Activated CD8-positive, alpha-beta memory T cell treated with anti-CD3 and anti-CD28 coated beads for 1 hour (primary cell): Measurements from ENCODE around the gene MKRN2.

Experiments used
- DNase-seq, 2 donors: peaks; one replicate each; pipeline ENCODE4 v3.0.0-alpha.2; 2020; ENCODE audit warnings: low read depth in 1 of 2; ENCODE audit errors: extremely low read depth in 1 of 2

The MKRN2 gene

DNA sequence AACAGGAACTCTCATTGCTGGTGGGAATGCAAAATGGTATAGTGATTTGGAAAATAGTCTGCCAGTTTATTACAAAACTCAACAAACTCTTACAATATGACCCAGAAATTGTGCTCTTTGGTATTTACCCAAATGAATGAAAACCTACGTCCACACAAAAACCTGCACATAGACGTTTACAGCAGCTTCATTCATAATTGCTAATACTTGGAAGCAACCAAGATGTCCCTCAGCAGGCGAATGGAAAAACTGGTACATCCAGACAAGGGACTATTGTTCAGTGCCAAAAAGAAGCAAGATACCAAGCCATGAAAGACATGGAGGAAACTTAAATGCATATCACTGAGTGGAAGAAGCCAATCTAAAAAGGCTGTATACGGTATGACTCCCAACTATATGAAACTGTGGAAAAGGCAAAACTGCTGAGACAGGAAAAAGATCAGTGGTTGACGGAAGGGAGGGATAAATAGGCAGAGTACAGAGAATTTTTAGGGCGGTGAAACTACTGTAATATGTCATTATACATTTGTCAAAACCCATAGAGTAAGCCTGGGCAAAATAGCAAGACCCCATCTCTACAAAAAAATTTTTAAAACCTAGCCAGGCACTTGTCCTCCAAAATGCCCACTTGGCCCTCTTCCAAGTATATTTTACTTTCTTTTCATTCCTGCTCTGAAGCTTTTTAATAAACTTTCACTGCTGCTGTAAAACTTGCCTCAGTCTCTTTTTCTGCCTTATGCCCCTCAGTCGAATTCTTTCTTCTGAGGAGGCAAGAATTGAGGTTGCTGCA lies 6.7 kb upstream of the MKRN2 start:
- no peak for DNase-seq

DNA sequence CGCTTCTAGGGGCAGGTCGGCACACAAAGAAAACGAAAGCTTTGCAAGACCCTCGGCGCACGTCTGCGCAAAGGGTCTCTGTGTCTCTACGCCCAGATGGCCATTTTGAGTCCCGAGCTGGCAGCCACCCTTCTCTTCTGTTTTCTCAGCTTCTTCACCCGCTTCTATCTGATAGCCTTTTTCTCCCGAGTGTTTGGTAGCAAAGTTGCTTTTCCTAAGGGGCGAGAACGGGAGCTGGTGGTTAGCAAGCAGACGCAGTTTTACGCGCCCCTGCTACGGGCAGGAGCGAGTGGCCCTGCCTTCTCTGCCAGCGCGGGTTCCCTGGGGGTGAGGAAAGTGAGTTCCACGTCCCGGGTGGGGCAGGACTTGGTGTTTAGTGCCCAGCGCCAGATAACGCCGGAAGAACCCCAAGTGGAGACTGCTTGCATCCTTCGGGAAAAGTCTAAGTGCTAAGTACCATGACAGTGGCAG lies 2.9 kb upstream of the MKRN2 start:
- no peak for DNase-seq

DNA sequence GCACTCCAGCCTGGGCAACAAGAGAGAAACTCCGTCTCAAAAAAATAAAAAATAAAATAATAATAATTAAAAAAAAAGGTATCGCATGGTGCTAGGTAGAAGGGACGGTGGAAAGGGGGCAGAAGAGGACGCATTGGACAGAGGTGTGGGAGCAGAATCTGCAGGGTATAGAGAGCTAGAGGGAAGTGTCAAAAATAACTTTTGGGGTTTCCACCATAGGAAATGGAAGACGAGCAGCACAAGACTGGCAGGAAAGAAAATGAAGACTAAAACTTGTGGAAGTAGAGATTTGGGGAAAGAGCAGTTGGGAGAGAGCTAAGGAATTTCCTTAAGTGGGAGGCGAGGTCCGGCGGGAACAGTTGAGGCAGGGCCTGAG lies 585 bp upstream of the MKRN2 start:
- no peak for DNase-seq

DNA sequence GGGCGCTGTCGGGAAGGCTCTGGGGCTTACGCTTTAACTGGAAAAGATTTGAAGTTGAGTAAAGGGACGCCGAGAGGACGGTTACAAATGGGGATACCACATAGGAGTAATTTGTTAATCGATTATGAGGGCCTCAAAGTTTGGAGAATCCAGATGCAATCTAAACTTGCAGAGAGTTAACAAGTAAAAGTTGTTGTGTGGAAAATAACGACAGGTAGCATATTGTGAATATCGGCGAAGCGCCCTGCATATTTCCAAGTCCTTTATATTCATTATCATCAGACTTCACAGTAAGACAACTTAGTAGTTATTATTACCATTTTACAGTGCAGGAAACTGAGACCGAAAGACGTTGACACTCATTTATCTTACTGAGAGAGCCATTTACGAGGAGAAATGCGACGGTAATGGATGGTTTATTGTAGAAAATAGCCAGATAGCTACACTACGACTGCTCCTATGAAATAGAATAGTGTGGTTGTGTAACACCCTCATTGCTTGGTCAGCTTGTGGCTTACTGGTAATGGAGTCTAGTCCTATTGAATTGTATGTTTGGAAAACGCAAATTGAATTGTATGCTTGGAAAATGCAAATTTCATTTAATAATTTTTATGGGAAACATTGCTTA lies 700 bp downstream of the MKRN2 start:
- DNase-seq = no peak

DNA sequence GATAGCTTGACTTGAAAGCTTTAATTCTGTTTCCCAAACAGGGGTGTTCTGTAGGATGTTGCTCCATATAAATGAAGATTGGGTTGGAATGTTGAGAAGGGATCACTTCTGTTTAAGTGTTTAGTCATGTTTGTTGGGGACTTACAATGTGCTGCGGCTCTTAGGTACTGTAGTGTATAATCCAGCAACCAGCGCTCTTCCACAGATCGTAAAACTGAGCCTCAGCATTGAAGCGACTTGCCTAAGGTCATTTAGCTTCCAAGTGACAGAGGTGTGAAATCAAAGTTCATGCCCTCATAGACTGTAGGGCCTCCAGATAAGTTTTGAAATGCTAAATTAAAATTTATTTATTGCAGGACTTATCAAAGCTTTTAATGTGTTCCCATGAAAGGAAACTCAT lies 1.8 kb downstream of the MKRN2 start:
- no peak for DNase-seq

DNA sequence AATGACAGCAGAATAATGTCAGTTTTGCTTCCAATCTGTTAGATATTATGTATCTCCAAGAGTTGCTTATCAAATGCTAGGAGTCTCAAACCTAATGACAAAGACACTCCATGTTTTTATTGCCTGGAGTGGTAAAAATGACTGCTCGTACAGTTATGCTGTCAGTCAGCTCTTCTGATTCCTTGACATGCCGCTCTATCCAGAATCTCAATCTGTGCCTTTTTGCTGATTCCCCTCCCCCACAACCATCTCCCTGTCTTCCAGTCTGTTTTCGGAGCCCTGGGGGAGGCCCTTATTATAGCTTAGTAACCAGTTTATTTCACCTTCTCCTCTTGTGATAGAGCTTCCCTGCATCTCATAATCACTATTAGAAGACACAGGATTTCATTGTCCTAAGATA lies 2.6 kb downstream of the MKRN2 start:
- no peak for DNase-seq

DNA sequence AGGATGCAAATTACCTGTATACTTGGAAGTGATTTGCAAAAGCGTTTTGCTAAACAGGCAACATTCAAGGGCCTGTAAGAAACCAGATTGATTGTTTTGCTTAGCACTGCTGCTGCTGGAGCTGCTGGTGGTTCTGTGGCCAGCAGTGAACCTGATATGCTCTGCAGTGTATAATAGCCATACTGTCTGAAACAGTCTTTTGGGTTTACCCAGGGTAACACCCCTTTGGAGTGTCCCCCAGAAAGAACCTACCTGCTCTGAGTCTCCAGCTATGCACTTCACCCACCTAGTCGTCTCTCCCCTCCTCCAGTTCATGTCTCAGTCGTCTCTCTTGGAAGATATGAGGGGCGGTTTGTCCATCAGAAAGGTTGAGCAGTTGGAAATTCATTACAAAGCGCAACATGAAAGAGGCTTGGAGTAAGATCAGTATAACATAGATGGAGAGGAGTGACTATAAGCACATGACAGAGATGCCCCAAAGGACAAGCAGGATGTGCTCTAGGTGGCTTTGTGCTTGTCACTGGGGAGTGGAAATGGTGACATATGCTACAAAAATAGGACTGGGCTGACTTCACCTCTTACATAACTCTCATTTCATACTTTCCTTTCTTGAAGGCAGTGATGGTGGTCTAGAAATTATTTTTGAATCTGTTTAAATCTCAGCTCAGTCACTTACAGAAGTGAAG lies 3.8 kb downstream of the MKRN2 start:
- DNase-seq = no peak

DNA sequence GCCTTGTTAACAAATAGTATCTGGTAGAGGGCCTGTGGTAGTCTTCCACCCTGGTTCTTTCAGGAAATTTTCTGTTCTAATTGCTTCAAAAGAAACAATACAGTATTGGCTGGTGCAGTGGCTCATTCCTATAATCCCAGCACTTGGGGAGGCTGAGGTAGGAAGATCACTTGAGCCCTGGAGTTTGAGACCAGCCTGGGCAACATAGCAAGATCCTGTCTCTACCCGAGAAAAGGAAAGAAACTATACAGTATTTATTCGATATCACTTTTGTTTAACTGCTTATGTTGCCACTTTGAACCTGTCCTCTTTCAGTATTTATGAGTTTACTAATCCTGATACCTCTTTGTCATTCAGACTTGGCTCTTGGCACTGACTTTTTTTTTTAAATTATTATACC lies 4.5 kb downstream of the MKRN2 start:
- no peak for DNase-seq

DNA sequence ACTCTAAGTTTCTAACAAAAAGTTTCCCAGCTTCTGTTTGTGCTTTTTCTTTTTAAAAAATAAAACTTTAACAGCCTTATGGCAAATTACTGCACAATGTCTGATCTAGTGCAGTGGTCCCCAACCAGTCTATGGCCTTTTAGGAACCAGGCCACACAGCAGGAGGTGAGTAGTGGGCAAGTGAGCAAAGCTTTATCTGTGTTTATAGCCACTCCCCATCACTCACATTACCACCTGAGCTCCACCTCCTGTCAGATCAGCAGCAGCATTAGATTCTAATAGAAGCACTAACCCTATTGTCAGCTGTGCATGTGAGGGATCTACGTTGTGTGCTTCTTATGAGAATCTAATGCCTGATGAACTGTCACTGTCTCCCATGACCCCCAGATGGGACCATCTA lies 5.6 kb downstream of the MKRN2 start:
- no peak for DNase-seq

DNA sequence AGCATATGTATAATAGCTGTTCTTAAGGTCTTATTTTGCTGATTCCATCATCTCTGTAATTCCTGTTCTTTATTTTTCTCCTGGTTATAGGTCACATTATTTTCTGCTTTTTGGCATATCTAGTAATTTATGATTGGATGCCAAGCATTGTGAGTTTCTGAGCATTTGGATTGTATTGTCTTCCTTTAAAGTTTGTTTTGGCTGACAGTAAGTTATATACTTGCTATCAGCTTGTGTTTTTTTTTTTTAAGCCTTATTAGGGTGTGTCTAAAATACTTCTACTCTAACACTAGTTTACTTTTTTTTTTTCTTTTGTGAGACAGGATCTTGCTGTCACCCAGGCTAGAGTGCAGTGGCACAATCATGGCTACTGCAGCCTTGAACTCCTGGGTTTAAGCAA lies 10.1 kb downstream of the MKRN2 start:
- no peak for DNase-seq

DNA sequence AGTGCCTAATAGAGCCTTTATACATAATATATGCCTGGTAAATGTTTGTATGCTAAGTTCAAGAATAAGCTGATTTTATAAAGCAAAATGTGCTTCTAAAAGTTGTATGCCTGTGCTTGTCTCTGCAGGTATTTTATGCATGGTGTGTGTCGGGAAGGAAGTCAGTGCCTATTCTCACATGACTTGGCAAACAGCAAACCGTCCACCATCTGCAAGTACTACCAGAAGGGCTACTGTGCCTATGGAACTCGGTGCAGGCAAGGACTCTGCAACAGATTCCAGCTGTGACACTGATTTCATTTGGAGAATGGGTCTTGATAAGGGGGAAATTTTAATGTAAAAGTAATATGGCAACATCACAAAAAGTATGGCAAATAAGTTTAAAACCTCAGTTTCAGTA lies 11.9 kb downstream of the MKRN2 start:
- no peak for DNase-seq

DNA sequence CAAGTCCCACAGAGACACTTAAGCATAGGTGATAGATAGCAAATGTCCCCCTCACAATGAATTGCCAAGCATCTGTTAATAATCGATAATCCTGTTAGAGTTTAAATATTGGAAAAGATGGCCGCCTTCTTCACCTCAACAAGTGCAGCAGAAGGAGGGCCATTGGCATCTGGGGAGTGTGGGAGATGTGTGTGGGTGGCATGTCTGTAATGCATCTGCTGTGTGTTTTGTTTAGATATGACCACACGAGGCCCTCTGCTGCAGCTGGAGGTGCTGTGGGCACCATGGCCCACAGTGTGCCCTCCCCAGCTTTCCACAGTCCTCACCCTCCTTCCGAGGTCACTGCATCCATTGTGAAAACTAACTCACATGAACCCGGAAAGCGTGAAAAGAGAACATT lies 12.9 kb downstream of the MKRN2 start:
- DNase-seq = no peak

DNA sequence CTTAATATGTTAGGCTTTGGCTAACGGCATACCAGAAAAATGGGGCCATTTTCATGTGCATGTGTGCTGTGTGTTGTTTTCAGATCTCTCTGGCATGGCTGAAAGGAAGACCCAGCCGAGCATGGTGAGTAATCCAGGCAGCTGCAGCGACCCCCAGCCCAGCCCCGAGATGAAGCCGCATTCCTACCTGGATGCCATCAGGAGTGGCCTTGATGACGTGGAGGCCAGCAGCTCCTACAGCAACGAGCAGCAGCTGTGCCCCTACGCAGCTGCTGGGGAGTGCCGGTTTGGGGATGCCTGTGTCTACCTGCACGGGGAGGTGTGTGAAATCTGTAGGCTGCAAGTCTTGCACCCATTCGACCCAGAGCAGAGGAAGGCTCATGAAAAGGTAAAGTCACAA lies 15.1 kb downstream of the MKRN2 start:
- no peak for DNase-seq

DNA sequence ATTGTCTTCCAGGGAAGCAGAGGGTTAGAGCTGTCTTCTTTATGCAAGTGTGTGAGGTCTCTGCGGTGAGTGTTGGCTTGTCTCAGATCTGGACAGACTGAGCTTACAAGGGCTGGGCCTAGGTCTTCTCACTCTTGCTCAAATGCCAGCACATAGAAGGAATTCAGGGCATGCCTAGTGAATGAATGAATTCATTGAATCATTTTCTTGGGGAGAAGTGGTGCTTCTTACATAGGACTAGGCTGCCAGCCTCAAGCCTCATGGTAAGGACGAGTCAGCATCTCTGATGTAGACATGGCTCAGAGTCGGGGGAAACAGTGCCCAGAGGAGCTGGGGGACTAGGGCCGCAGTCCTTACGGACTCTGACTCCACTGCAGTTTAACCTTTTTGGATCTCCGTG lies 17.2 kb downstream of the MKRN2 start:
- DNase-seq = no peak

DNA sequence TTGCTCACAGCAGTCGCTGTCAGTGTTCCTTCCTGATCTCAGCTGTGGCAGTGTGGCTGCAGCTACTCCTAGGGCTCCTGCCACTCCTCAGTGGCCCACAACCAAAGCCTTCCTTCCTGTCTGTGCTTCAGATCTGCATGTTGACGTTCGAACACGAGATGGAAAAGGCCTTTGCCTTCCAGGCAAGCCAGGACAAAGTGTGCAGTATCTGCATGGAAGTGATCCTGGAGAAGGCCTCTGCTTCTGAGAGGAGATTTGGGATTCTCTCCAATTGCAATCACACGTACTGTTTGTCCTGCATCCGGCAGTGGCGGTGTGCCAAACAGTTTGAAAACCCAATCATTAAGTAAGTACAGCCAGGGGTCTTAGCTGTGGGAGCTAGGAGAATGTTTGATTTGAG lies 17.8 kb downstream of the MKRN2 start:
- no peak for DNase-seq

DNA sequence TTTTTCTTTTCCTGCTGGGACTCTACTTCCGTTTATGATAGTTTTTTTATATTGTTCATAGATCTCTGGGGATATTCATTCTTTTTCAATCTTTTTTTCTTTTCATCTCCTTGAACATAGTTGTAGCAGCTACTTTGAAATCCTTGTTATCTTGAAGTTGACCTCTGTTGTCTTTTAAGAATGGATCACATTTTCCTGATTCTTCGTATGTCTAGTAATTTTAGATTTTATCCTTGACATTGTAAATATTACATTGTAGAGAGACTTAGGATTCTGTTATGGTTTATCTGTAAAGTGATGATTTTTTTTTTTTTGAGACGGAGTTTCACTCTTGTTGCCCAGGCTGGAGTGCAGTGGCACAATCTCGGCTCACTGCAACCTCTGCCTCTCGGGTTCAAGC lies 20.5 kb downstream of the MKRN2 start:
- no peak for DNase-seq

DNA sequence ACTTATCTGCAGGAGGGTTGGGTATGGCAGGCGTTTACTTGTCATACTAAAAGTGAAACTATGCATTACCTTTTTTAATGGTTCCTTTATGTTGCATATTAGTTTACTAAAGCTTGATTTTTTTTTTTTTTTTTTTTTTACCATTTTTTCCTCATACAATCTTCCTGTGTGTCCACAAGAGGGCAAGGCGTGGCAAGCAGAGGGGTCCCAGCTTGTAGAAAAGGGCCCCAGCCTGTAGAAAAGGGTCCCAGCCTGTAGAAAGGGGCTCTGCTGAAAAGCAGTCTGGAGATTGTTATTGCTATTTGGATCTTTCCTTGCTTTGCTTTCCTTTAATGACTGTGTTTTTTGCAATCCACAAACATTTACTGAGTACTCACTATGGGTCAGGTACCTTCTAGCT lies 21.9 kb downstream of the MKRN2 start:
- no peak for DNase-seq

DNA sequence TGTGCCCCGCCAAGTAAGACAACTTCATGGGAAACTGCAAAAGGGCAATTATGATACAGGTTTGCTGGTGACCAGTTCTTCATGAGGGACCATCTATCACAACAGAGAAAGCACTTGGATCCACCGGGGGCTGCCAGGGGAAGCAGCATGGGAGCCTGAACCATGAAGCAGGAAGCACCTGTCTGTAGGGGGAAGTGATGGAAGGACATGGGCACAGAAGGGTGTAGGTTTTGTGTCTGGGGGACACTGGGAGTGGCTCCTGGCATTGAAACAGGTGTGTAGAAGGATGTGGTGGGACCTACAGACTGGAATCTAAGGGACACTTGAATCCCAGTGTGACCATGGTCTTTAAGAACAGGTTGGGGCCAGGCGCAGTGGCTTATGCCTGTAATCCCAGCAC lies 22.6 kb downstream of the MKRN2 start:
- DNase-seq = no peak

DNA sequence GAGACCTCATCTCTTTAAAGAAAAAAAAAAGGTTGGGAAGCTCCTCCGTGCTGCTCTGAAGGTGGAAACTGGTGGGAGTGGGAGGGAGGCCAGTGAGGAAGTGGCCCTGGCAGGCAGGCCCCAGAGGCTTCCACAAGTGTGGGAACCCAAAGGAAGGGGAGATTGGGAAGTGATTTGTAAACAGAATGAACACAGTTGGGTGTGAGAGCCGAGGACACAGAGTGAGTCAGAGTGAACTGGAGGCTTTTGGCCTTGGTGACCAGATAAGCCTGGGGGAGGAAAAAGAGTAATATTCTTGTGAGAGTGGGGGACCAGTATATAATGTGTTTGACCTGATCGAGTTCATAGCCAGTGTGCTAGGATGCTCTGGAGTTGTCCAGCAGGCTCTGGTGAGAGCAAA lies 23.0 kb downstream of the MKRN2 start:
- DNase-seq = no peak

DNA sequence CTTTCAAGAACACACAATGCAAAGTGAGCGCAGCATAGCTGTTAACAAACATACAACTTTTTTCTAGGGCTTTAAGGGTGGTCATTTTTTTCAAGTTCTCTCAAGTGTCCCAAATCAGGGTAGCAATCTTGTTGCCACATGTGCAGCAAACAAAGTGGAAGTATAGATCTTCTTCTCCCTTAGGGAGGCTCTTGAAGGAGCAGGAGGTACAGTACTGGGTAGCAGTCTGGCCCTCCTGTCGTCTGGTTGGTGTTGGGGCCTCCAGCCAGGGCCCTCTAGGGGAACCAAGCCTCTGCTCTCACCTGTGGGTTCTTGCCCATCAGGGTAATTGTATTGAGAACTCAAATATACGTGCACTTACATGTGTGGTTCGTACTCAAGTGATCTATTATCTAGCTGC lies 25.8 kb downstream of the MKRN2 start:
- no peak for DNase-seq

DNA sequence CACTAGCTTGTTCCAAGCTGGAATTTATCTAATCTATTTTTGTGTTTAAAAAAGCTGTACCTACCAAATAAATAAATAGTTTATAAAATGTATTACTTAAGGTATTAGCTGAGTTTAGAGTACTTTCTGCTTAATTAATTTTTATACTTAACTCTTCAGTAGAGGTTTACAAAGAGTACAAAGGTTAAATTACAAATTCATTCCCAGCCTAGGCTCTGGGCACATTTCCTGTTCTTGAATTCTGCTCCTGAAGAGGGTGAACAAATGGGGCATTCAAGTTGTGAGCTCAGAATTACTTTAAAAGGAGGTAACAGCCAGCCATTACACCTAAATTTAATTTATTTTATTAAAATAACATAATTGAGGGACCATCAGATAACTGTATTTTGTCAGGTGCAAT lies 26.4 kb downstream of the MKRN2 start:
- no peak for DNase-seq

DNA sequence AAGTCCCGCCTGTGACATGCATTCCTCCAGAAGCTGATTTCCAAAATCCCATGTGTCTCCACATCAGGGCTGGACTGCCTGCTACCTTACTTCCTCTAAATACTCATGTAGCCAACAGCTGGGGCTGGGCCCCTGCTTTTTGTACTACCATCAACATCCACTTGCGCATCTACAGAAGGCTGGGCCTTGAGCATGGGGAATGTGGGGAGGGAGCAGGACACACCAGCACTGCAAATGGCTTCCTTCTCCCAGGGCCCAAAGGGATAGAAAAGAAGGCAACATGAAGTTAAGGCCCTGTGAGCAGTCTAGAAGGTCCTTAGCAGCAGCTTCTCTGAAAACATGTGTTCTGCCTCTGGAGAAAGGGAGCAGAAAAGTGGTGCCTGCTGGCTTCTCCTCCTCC lies 27.2 kb downstream of the MKRN2 start:
- no peak for DNase-seq
